Measurements from ENCODE around the gene MEIKIN. TPM values are rescaled to one million over a fixed set of nuclear protein-coding genes. Genes with fewer than 3 reads are reported as not detected.

Gene MEIKIN
- total and polyA plus RNA-seq, 2 of the 13 experiments (the other 11 are each of a cell fraction or from before 2014, with no cell fraction given), result not detected

DNA sequence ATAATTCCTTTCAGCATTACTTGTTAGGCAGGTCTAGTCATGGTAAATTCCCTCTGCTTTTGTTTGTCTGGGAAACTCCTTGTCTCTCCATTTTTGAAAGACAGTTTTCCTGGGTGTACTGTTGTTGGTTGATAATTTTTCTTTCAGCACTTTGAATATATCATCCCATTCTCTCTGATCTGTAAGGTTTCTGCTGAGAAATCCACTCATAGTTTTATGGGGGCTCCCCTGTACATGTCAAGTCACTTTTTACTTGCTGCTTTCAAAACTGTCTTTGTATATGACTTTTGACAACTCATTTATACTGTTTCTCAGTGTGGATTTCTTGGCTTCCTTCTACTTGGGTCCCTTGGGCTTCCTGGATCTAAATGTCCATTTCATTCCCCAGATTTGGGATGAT is 16.5 kb downstream of the MEIKIN start:
- CTCF ChIA-PET (ENCODE audit: low intra/inter-chr PET ratio, low total read pairs), result no interaction called here
- Histone ChIP-seq H3K27me3 (ENCODE audit: control insufficient read depth in 1 of 2, insufficient read depth in 2 of 2, low read length in 2 of 2) (0 out of 5 replicates have a peak, but pooled peaks cover 0 to 3% of the 10 kb centered on the region in 2 experiments), H4K20me1 (ENCODE audit: insufficient read depth, low read length) (no peaks in the 10 kb centered on the region)

DNA sequence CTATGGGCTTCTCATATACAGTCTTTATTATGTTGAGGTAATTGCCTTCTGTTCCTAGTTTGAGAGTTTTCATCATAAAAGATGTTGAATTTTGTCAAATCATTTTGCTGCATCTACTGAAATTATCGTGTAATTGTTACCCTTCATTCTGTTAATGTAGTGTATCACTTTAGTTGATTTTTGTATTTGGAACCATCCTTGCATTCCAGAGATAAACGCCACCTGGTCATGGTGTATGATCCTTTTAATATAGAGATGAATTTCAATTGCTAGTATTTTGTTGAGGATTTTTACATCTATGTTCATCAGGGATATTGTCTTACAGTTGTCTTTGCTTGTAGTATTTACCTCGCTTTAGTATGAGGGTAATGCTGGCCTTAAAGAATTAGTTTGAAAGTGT is 19.3 kb downstream of the MEIKIN start:
- no peaks in the 10 kb centered on the region for H3K4me1 ChIP-seq (ENCODE audit: insufficient read depth, low read length)
- H3K36me3 ChIP-seq (replicated peaks in 1 of 2; ENCODE audit: control insufficient read depth in 1 of 2, insufficient read depth in 2 of 2, low read length in 2 of 2), result no peaks in the 10 kb centered on the region
- ChIA-PET CTCF (ENCODE audit: low intra/inter-chr PET ratio, low total read pairs) (no interaction called here), POLR2A (no interaction called here)
- FAIRE-seq (no peak), ATAC-seq (no peak), DNase-seq (ENCODE audit: low spot score) (no peak)
- H3K27ac ChIP-seq (ENCODE audit: extremely low read length, insufficient read depth, low read length), result no peak overlapping the region
- in situ Hi-C loops (cut with HindIII; ENCODE audit: extremely low pct_ligation_motif_present, low pct_unique_long_range_greater_than_20kb) (no loop called here), intact Hi-C loops (cut with micrococcal nuclease; ENCODE audit: unreplicated experiment) (no loop called here)
- WGBS (ENCODE audit: low lambda C conversion rate), result 23% methylated on average over 3 of the region's 3 CpGs
- no TSS peak for BruUV-seq (replicated peaks)
- no peak overlapping the region for H3K4me3 ChIP-seq (replicated peaks in 1 of 3; ENCODE audit: insufficient read depth in 1 of 3, low read depth in 2 of 3, low read length in 3 of 3)
- no peaks in the 10 kb centered on the region for H4K20me1 ChIP-seq (ENCODE audit: insufficient read depth, low read length)
- peaks cover 9% of the 10 kb centered on the region; the same call in 1 of the 2 replicates for H3K9me3 ChIP-seq (ENCODE audit: low read length)
- no peaks in the 10 kb centered on the region for H3K27me3 ChIP-seq (ENCODE audit: control insufficient read depth in 1 of 2, insufficient read depth in 2 of 2, low read length in 2 of 2)
- H3K4me2 ChIP-seq (ENCODE audit: low read depth, low read length), result no peak overlapping the region
- H2AFZ ChIP-seq (ENCODE audit: low read length), result no peak overlapping the region
- H3K79me2 ChIP-seq (ENCODE audit: insufficient read depth, low read length), result no peaks in the 10 kb centered on the region
- H3K9ac ChIP-seq (ENCODE audit: insufficient read depth, low read depth, low read length), result no peak overlapping the region
- TF ChIP-seq ZSCAN30 (CRISPR knock-in tag; IDR thresholded peaks at IDR 0.05) (no peak), ZFP36L2 (CRISPR knock-in tag; IDR thresholded peaks at IDR 0.05) (no peak), ZNF207 (IDR thresholded peaks at IDR 0.05; ENCODE audit: borderline replicate concordance) (no peak), ZNF337 (CRISPR knock-in tag; IDR thresholded peaks at IDR 0.05; ENCODE audit: borderline replicate concordance, low read depth) (no peak), RFX3 (CRISPR knock-in tag; IDR thresholded peaks at IDR 0.05) (no peak), ZFAT (CRISPR knock-in tag; conservative IDR thresholded peaks at IDR 0.05) (no peak), HIVEP1 (CRISPR knock-in tag; IDR thresholded peaks at IDR 0.05) (no peak), ATM (IDR thresholded peaks at IDR 0.05; ENCODE audit: borderline replicate concordance) (no peak)
- TF ChIP-seq, protein P1, sequence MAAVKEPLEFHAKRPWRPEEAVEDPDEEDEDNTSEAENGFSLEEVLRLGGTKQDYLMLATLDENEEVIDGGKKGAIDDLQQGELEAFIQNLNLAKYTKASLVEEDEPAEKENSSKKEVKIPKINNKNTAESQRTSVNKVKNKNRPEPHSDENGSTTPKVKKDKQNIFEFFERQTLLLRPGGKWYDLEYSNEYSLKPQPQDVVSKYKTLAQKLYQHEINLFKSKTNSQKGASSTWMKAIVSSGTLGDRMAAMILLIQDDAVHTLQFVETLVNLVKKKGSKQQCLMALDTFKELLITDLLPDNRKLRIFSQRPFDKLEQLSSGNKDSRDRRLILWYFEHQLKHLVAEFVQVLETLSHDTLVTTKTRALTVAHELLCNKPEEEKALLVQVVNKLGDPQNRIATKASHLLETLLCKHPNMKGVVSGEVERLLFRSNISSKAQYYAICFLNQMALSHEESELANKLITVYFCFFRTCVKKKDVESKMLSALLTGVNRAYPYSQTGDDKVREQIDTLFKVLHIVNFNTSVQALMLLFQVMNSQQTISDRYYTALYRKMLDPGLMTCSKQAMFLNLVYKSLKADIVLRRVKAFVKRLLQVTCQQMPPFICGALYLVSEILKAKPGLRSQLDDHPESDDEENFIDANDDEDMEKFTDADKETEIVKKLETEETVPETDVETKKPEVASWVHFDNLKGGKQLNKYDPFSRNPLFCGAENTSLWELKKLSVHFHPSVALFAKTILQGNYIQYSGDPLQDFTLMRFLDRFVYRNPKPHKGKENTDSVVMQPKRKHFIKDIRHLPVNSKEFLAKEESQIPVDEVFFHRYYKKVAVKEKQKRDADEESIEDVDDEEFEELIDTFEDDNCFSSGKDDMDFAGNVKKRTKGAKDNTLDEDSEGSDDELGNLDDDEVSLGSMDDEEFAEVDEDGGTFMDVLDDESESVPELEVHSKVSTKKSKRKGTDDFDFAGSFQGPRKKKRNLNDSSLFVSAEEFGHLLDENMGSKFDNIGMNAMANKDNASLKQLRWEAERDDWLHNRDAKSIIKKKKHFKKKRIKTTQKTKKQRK (IDR thresholded peaks at IDR 0.05; ENCODE audit: low read length), result no peak
- TF ChIP-seq, protein P2, sequence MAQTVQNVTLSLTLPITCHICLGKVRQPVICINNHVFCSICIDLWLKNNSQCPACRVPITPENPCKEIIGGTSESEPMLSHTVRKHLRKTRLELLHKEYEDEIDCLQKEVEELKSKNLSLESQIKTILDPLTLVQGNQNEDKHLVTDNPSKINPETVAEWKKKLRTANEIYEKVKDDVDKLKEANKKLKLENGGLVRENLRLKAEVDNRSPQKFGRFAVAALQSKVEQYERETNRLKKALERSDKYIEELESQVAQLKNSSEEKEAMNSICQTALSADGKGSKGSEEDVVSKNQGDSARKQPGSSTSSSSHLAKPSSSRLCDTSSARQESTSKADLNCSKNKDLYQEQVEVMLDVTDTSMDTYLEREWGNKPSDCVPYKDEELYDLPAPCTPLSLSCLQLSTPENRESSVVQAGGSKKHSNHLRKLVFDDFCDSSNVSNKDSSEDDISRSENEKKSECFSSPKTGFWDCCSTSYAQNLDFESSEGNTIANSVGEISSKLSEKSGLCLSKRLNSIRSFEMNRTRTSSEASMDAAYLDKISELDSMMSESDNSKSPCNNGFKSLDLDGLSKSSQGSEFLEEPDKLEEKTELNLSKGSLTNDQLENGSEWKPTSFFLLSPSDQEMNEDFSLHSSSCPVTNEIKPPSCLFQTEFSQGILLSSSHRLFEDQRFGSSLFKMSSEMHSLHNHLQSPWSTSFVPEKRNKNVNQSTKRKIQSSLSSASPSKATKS (CRISPR knock-in tag; IDR thresholded peaks at IDR 0.05), result no peak

More for the DNA sequence above, 16.5 kb downstream of the MEIKIN start:
- no peak for ATAC-seq
- FAIRE-seq, result no peak
- Histone ChIP-seq H3K4me2 (ENCODE audit: low read depth, low read length) (no peak overlapping the region), H3K9me3 (ENCODE audit: low read length) (peaks cover 9% of the 10 kb centered on the region; the same call in 1 of the 2 replicates), H3K4me3 (replicated peaks in 1 of 3; ENCODE audit: insufficient read depth in 1 of 3, low read depth in 2 of 3, low read length in 3 of 3) (no peak overlapping the region), H3K79me2 (ENCODE audit: insufficient read depth, low read length) (no peaks in the 10 kb centered on the region), H2AFZ (ENCODE audit: low read length) (no peak overlapping the region), H3K9ac (ENCODE audit: insufficient read depth, low read depth, low read length) (no peak overlapping the region), H3K27ac (ENCODE audit: extremely low read length, insufficient read depth, low read length) (no peak overlapping the region), H3K36me3 (replicated peaks in 1 of 2; ENCODE audit: control insufficient read depth in 1 of 2, insufficient read depth in 2 of 2, low read length in 2 of 2) (no peaks in the 10 kb centered on the region), H3K4me1 (ENCODE audit: insufficient read depth, low read length) (no peaks in the 10 kb centered on the region)
- BruUV-seq (replicated peaks), result no TSS peak
- TF ChIP-seq MBNL3 (CRISPR knock-in tag; conservative IDR thresholded peaks at IDR 0.05) (no peak), ZNF556 (CRISPR knock-in tag; IDR thresholded peaks at IDR 0.05; ENCODE audit: borderline replicate concordance) (no peak), ZNF7 (CRISPR knock-in tag; IDR thresholded peaks at IDR 0.05) (no peak)
- POLR2A ChIA-PET, result no interaction called here
- no peak for DNase-seq (ENCODE audit: low spot score)
- in situ Hi-C loops (cut with HindIII; ENCODE audit: extremely low pct_ligation_motif_present, low pct_unique_long_range_greater_than_20kb) (no loop called here), intact Hi-C loops (cut with micrococcal nuclease; ENCODE audit: unreplicated experiment) (no loop called here)
